ENCODE measurements around the gene AATK. TPM values are rescaled to one million over a fixed set of nuclear protein-coding genes. Genes with fewer than 3 reads are reported as not detected.

Gene AATK
- total RNA-seq, 4 donors from 2014 or later: 247 to 385 (median 322) TPM

DNA sequence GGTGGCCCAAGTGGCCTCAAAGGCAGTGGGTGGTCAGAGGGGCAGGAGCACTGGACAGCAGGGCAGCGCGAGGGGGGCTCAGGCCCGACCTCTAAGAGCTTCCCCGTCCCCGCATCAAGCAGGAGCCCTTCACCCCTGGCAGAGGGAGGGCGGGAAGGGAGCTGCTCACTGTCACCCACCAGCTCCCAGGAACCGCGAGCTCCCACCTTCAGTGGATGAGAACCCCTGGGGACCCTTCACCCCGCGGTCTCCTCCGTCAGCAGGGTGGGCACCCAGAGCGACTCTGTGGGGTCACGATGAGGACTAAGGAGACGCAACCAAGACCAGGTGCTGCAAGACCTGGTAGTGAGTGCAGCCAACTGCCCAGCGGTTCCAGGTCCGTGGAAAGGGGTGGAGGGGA lies 43.1 kb upstream of the AATK start:
- DNase-seq (ENCODE audit: low spot score in 2 of 2): no peak
- Histone ChIP-seq H3K4me1 (no peaks in the 10 kb centered on the region), H3K27ac (no peak overlapping the region), H3K36me3 (peaks cover 0 to 31% (median 0%) of the 10 kb centered on the region in 3 donors), H3K4me3 (no peak overlapping the region), H3K9me3 (no peaks in the 10 kb centered on the region), H3K27me3 (no peaks in the 10 kb centered on the region)
- TF ChIP-seq EP300 (IDR thresholded peaks at IDR 0.05) (no peak), POLR2A (IDR thresholded peaks at IDR 0.05) (no peak)
- TF ChIP-seq, protein P1, sequence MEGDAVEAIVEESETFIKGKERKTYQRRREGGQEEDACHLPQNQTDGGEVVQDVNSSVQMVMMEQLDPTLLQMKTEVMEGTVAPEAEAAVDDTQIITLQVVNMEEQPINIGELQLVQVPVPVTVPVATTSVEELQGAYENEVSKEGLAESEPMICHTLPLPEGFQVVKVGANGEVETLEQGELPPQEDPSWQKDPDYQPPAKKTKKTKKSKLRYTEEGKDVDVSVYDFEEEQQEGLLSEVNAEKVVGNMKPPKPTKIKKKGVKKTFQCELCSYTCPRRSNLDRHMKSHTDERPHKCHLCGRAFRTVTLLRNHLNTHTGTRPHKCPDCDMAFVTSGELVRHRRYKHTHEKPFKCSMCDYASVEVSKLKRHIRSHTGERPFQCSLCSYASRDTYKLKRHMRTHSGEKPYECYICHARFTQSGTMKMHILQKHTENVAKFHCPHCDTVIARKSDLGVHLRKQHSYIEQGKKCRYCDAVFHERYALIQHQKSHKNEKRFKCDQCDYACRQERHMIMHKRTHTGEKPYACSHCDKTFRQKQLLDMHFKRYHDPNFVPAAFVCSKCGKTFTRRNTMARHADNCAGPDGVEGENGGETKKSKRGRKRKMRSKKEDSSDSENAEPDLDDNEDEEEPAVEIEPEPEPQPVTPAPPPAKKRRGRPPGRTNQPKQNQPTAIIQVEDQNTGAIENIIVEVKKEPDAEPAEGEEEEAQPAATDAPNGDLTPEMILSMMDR (IDR thresholded peaks at IDR 0.05): no peak
- WGBS, 2 donors: 94 to 97% methylated on average over 16 of the region's 16 CpGs

DNA sequence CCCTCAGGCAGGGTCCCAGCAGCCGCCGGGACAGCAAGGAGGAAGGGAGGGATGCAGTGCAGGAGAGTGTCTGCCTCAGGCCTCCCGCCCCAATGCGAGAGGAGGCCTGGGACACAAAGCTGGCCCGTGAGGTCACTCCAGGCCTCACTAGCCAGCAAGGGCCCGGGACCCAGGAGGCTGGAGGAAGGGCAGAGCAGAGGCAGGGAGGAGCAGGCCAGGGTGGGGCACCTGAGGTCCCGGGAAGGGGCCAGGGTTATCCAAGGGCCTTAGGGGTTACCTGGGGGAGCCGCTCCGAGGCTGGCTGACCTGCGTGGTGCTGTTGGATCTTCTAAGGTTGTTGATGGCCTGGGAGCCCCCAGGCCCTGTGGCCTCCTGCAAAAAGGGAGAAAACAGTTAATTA lies 42.6 kb upstream of the AATK start:
- peaks cover 0 to 35% (median 0%) of the 10 kb centered on the region in 3 donors for H3K36me3 ChIP-seq
- H3K9me3 ChIP-seq: no peaks in the 10 kb centered on the region
- H3K27ac ChIP-seq: no peak overlapping the region
- 91 to 94% methylated on average over 10 of the region's 10 CpGs for WGBS, 2 donors
- TF ChIP-seq POLR2A (IDR thresholded peaks at IDR 0.05) (no peak), EP300 (IDR thresholded peaks at IDR 0.05) (no peak)
- TF ChIP-seq, protein P1 (IDR thresholded peaks at IDR 0.05): no peak
- DNase-seq (ENCODE audit: low spot score in 2 of 2): no peak
- H3K4me1 ChIP-seq: no peaks in the 10 kb centered on the region
- no peaks in the 10 kb centered on the region for H3K27me3 ChIP-seq
- H3K4me3 ChIP-seq: no peak overlapping the region

DNA sequence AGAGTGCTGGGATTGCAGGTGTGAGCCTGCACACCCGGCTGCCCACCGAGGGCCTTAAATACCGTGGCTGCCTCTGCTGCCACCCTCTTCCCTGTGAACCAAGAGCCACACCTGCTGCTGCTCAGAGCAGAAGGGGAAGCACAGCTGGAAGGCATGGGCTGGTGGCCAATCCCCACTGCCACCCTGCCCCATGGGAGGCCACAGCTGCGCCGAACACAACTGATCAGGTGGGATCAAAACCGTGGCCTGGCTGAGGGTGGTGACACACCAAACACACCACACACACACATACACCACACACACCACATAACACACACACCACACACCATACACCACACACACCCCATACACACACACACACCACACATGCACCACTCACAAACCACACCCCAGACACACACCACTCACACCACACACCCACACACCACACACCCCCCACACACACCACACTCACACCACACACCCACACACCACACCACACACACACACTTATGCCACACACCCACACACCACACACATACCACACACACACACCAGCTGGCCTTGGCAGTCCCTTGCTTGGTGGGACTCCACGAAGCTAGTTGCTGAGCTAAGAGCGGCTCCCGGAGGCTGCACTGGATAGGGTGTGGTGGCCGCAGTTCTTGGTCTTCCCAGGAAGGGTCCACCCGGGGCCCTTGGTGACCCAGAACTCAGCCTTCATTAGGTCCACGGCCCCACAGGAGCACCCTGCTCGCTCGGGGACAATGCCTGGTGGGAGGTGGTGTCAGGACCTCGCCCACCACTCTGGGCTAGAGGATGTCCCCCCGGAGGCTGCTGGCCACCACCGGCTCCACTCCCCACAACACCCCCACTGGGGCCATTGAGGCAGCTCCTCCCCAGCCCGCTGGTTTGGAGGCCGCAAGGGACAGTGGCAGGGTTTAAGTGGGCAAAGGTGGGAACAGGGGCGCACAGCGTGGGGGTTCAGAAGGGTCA lies 41.9 kb upstream of the AATK start:
- Histone ChIP-seq H3K4me1 (no peaks in the 10 kb centered on the region), H3K27ac (no peak overlapping the region), H3K27me3 (no peaks in the 10 kb centered on the region), H3K36me3 (peaks cover 0 to 43% (median 0%) of the 10 kb centered on the region in 3 donors), H3K9me3 (no peaks in the 10 kb centered on the region), H3K4me3 (no peak overlapping the region)
- no peak for DNase-seq (ENCODE audit: low spot score in 2 of 2)
- 83 to 91% methylated on average over 14 to 20 of the region's 21 CpGs for WGBS, 2 donors
- TF ChIP-seq EP300 (IDR thresholded peaks at IDR 0.05): no peak
- no peak for TF ChIP-seq POLR2A (IDR thresholded peaks at IDR 0.05)
- TF ChIP-seq, protein P1 (IDR thresholded peaks at IDR 0.05): no peak

DNA sequence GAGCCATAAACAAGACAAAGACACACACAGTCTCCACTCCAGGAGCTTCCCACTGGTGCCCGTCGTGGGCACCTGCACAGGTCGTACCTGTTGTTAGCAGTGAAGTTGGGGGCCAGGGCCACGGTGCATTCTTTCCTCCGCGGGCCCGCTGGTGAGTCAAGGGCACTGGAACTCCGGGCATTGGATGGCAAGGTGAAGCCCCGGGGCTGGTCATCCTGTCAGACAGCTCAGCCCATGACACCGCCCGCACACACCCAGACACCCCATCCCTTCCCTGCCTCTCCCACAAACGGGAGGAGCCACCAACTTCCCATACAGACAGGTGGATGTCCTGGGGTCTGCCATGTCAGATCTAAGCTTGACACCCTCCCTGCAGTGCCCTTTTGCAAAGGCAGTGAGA lies 40.6 kb upstream of the AATK start:
- Histone ChIP-seq H3K4me1 (no peaks in the 10 kb centered on the region), H3K4me3 (no peak overlapping the region), H3K27ac (no peak overlapping the region), H3K36me3 (peaks cover 0 to 52% (median 0%) of the 10 kb centered on the region in 3 donors), H3K27me3 (no peaks in the 10 kb centered on the region), H3K9me3 (no peaks in the 10 kb centered on the region)
- DNase-seq (ENCODE audit: low spot score in 2 of 2): no peak
- WGBS, 2 donors: 91 to 96% methylated on average over 12 of the region's 12 CpGs
- TF ChIP-seq, protein P1 (IDR thresholded peaks at IDR 0.05): no peak
- TF ChIP-seq EP300 (IDR thresholded peaks at IDR 0.05): no peak
- no peak for TF ChIP-seq POLR2A (IDR thresholded peaks at IDR 0.05)

DNA sequence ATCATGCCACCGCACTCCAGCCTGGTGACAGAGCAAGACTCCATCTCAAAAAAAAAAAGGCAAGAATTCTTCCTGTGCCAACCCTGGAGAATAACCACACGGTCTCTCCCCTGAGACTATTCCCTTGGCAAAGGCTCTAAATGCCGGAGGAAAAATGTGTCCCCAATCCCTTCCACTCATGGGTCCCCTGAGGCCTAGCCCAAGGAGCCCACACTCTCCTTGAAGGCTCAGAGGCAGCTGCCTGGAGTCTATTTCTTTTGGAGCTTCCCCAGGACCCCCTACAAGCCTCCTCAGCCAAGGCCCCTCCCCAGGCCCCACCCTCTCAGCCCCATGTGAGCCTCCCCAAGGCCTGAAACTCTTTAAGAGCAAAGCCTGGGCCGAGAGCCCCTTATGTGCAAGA lies 40.1 kb upstream of the AATK start:
- Histone ChIP-seq H3K27ac (no peak overlapping the region), H3K9me3 (no peaks in the 10 kb centered on the region), H3K27me3 (no peaks in the 10 kb centered on the region), H3K4me1 (peaks cover 0 to under 1% (median 0%) of the 10 kb centered on the region in 4 donors), H3K4me3 (no peak overlapping the region), H3K36me3 (peaks cover 0 to 52% (median 0%) of the 10 kb centered on the region in 3 donors)
- 63 to 76% methylated on average over 4 of the region's 4 CpGs for WGBS, 2 donors
- TF ChIP-seq POLR2A (IDR thresholded peaks at IDR 0.05): no peak
- TF ChIP-seq, protein P1 (IDR thresholded peaks at IDR 0.05): no peak
- DNase-seq (ENCODE audit: low spot score in 2 of 2): no peak

Measured in tibial nerve (tissue), 4 donors.